NT2/D1 (cell line): ENCODE results near the gene PRR7.

Source experiments
- SUZ12 ChIP-seq: IDR thresholded peaks from 2 replicates; pipeline ENCODE4 v1.6.1; 2011; ENCODE audit not compliant: insufficient read length, insufficient read depth; ENCODE audit errors: extremely low read depth
- YY1 ChIP-seq: IDR thresholded peaks from 2 replicates; pipeline ENCODE4 v1.6.1; 2011; ENCODE audit not compliant: insufficient read length, insufficient read depth
- ZNF274 ChIP-seq: IDR thresholded peaks from 2 replicates; pipeline ENCODE4 v1.6.1; 2011; ENCODE audit warnings: mild to moderate bottlenecking, low read depth, low read length

DNA sequence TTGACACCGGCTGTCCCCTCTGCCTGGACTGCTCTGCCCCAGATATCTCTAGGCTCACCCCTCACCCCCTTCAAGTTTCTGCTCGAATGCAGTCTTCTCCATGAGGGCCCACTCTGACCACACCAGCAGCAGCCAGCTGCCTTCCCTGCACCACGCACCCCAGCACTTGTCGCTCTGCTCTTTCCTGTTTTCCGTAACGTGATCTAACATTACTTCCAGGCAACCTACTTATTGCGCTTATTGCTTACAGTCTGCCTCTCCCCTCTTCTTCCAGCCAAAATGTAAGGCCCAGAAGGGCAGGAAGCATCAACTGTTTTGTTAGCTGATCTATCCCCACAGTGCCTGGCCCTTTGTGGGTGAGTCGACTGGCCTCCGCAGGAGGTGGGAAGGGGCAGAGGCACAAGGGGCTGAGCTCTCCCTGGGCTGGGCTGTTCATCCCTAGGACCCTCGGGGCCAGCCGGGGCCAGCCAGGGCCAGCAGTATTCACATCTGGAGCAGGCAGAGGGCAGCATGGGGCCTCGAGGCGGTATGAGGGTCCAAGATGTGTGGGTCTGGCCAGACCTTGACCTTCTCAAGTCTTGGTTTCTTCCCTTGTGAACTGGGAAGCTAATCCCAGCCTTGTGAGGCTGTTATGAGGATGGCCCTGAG, 38.4 kb downstream of the PRR7 start:
- no peak for TF ChIP-seq ZNF274
- TF ChIP-seq SUZ12 = no peak
- TF ChIP-seq YY1 = no peak
